Body of pancreas (tissue), 4 donors: Measurements from ENCODE around the gene FBXL3.

Source experiments
- CTCF ChIP-seq, 7 experiments: fragments of 450-650 bp in 4 of 7; fragments of 200-600 bp in 3 of 7; sonication (generic) in 3 of 7; IDR thresholded peaks; one replicate each; pipeline ENCODE4 v1.5.1; 2016 to 2019; ENCODE audit warnings: antibody characterized with exemption in 7 of 7
- POLR2A ChIP-seq, 3 donors: fragments of 450-650 bp; IDR thresholded peaks; one replicate each; pipeline ENCODE4 v1.6.1; 2016; ENCODE audit warnings: antibody characterized with exemption in 3 of 3, mild to moderate bottlenecking in 2 of 3

DNA sequence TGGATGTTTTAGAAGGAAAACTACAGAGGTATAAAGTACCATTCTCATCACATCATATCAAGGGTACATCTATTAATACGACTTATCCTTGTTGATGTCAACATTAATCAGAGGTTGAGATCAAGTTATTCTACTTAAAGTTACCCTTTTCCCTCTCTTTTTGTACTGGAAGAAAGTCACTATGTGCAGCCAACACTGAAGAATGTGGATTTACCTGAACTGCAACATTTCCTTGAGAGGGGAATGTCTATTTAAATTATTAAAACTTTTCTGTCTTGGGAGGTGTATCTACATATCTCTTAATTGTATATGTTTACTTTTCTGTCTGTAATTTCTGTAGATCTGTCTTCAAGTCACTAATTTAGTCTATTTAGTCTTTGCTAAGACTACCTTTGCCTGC, 2.5 kb upstream of the FBXL3 start:
- TF ChIP-seq CTCF (IDR thresholded peaks at IDR 0.05) (no peak), POLR2A (IDR thresholded peaks at IDR 0.05) (no peak)
